ENCODE data around the gene SLC6A12. TPM values are rescaled to one million over a fixed set of nuclear protein-coding genes. Genes with fewer than 3 reads are reported as not detected.

SLC6A12 gene
- total RNA-seq, 1 experiment from 2014 or later = 0.79 TPM

DNA sequence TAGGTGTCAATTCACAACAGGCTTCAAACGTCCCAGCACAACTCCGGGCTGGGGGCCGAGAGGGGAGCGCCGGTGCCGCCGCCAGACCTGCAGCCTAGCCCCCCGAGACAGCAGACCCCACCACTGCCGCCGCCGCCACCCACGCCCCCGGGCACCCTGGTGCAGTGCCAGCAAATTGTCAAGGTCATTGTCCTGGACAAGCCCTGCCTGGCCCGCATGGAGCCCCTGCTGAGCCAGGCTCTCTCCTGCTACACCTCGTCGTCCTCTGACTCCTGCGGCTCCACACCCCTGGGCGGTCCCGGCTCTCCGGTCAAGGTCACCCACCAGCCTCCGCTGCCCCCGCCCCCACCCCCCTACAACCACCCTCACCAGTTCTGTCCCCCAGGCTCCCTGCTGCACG is 39.4 kb downstream of the SLC6A12 start:
- no peak for TF ChIP-seq ZMAT4 (CRISPR knock-in tag; IDR thresholded peaks at IDR 0.05)
- TF ChIP-seq MXD4 (CRISPR knock-in tag; IDR thresholded peaks at IDR 0.05; ENCODE audit: borderline replicate concordance) = no peak
- TF ChIP-seq AFF4 (CRISPR knock-in tag; IDR thresholded peaks at IDR 0.05; ENCODE audit: borderline replicate concordance) = no peak
- TF ChIP-seq, protein P1, sequence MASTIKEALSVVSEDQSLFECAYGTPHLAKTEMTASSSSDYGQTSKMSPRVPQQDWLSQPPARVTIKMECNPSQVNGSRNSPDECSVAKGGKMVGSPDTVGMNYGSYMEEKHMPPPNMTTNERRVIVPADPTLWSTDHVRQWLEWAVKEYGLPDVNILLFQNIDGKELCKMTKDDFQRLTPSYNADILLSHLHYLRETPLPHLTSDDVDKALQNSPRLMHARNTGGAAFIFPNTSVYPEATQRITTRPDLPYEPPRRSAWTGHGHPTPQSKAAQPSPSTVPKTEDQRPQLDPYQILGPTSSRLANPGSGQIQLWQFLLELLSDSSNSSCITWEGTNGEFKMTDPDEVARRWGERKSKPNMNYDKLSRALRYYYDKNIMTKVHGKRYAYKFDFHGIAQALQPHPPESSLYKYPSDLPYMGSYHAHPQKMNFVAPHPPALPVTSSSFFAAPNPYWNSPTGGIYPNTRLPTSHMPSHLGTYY (CRISPR knock-in tag; IDR thresholded peaks at IDR 0.05) = no peak
- no peak for TF ChIP-seq ZNF396 (CRISPR knock-in tag; IDR thresholded peaks at IDR 0.05; ENCODE audit: borderline replicate concordance)
- no peak for TF ChIP-seq ZNF425 (CRISPR knock-in tag; conservative IDR thresholded peaks at IDR 0.05)
- Mint-ChIP-seq H3K27me3 (ENCODE audit: low read depth) (no peaks in the 10 kb centered on the region; the same call in 1 of the 2 replicates), H3K4me1 (peaks cover 42% of the 10 kb centered on the region), H3K36me3 (no peaks in the 10 kb centered on the region), H3K27ac (no peak overlapping the region), H3K4me3 (no peak overlapping the region), H3K9me3 (no peaks in the 10 kb centered on the region)
- DNase-seq (ENCODE audit: low spot score) (no peak), ATAC-seq (no peak)
- POLR2A ChIA-PET = no interaction called here
- CTCF ChIA-PET = no interaction called here

DNA sequence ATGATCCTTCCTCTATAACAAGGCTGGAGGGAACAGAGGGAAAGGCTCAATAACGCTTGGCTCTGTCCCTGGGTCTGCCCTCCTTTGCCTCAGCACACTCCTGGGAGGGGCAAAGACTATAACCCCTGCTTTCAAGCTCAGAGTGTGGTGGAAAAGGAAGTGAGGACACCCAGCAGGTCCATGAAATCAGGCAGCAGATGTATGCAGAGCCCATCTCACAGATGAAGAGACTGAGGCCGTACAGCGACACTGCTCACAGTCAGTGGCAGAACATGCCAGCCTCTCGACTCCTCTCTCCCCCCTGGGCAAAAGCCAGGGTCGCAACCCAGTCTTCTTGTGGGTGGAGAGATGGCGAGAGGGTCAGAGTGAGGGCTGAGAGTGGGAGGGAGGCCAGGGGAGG is 39.8 kb downstream of the SLC6A12 start:
- DNase-seq (ENCODE audit: low spot score) (no peak), ATAC-seq (no peak)
- Mint-ChIP-seq H3K27ac (no peak overlapping the region), H3K9me3 (no peaks in the 10 kb centered on the region), H3K36me3 (no peaks in the 10 kb centered on the region), H3K4me3 (no peak overlapping the region), H3K27me3 (ENCODE audit: low read depth) (peaks cover 4% of the 10 kb centered on the region), H3K4me1 (peaks cover 45% of the 10 kb centered on the region)
- ChIA-PET CTCF (interaction anchor here (2.8 kb wide), 1 partner anchor 46 kb away, joined by 21 read pairs; no protein-coding TSS in a partner anchor), POLR2A (no interaction called here)
- TF ChIP-seq ZNF425 (CRISPR knock-in tag; conservative IDR thresholded peaks at IDR 0.05) (no peak), FOXJ3 (CRISPR knock-in tag; IDR thresholded peaks at IDR 0.05; ENCODE audit: borderline replicate concordance) (no peak), NR3C1 (CRISPR knock-in tag; conservative IDR thresholded peaks at IDR 0.05; ENCODE audit: low read depth) (no peak), EMX1 (CRISPR knock-in tag; IDR thresholded peaks at IDR 0.05) (no peak), E2F5 (CRISPR knock-in tag; IDR thresholded peaks at IDR 0.05) (no peak), AFF4 (CRISPR knock-in tag; IDR thresholded peaks at IDR 0.05; ENCODE audit: borderline replicate concordance) (no peak), ZNF423 (CRISPR knock-in tag; IDR thresholded peaks at IDR 0.05) (no peak), ZNF263 (CRISPR knock-in tag; IDR thresholded peaks at IDR 0.05; ENCODE audit: low read depth) (no peak)
- TF ChIP-seq, protein P2, sequence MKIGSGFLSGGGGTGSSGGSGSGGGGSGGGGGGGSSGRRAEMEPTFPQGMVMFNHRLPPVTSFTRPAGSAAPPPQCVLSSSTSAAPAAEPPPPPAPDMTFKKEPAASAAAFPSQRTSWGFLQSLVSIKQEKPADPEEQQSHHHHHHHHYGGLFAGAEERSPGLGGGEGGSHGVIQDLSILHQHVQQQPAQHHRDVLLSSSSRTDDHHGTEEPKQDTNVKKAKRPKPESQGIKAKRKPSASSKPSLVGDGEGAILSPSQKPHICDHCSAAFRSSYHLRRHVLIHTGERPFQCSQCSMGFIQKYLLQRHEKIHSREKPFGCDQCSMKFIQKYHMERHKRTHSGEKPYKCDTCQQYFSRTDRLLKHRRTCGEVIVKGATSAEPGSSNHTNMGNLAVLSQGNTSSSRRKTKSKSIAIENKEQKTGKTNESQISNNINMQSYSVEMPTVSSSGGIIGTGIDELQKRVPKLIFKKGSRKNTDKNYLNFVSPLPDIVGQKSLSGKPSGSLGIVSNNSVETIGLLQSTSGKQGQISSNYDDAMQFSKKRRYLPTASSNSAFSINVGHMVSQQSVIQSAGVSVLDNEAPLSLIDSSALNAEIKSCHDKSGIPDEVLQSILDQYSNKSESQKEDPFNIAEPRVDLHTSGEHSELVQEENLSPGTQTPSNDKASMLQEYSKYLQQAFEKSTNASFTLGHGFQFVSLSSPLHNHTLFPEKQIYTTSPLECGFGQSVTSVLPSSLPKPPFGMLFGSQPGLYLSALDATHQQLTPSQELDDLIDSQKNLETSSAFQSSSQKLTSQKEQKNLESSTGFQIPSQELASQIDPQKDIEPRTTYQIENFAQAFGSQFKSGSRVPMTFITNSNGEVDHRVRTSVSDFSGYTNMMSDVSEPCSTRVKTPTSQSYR (CRISPR knock-in tag; IDR thresholded peaks at IDR 0.05) = no peak
